Measurements from ENCODE around the gene SLC4A1AP.
A peak's percentile ranks its signal among the peaks of the same experiment; 100 is the strongest.
"Not testable (repeated sequence)": the region's sequence is repeated elsewhere in the genome, so short reads cannot be mapped to it uniquely, and the experiment has no call there.

SLC4A1AP gene

GRCh38 chr2:27651056-27651455 is 12.6 kb upstream of the SLC4A1AP start:
- DNase-seq (ENCODE audit: low spot score): no peak

DNA sequence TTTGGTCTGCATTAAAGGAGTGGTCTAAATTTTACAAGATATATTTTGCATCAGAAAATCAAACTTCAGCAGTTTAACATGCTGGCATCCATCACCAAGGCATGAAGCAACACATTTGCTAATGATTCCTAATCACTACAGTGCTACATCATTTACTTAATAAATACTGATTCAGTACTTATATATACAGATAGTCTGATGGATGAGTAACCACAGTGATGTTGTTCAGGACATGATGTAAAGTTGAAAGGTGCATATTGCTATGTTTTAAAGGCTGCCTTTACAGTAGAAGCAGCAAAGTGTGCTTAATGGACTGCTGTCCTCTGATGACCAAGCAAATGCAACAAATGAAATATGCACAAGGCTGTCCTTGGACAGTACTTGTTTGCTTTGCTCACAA is 11.3 kb upstream of the SLC4A1AP start:
- no peak for DNase-seq (ENCODE audit: low spot score)

GRCh38 chr2:27652790-27653189 is 10.9 kb upstream of the SLC4A1AP start:
- no peak for DNase-seq (ENCODE audit: low spot score)

DNA sequence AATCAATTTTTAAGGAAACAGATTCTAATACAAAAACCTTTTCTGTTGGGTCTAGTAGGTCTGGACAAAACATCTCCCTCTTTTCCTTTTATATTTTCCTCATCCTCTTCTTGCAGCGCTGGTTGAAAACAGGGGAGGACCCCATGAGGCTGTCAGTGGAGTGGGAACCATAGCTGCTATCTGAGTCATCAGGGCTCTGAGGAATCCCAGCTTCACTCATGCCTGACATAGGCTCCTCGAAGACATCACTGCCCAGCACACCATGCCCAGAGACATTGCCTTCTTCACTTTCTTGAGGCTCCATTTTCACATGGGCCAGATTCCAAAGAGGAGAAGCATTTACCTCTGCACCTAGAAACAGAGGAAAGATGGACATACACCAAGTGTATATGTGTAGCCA is 10.3 kb upstream of the SLC4A1AP start:
- no peak for DNase-seq (ENCODE audit: low spot score)

GRCh38 chr2:27655155-27655951 is 8.3 kb upstream of the SLC4A1AP start:
- DNase-seq (ENCODE audit: low spot score): no peak

DNA sequence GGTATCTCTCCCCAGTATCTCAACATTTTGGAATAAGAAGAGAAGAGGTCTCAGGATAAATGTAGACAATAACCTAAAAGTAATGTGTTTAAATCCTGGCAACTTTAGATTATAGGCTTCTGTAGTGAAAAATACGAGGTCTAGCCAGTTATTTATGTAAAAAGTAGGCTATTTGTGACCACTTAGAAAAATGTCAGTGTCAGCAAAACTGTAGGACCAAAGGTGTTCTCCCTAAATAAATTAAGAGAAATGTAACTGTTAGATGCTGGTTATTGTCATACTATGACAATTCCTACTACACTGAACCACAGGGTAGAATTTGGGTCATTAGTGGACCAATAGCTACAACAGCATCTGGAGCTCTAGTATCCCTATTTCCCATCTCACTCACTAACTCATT is 2.3 kb upstream of the SLC4A1AP start:
- no peak for DNase-seq (ENCODE audit: low spot score)

DNA sequence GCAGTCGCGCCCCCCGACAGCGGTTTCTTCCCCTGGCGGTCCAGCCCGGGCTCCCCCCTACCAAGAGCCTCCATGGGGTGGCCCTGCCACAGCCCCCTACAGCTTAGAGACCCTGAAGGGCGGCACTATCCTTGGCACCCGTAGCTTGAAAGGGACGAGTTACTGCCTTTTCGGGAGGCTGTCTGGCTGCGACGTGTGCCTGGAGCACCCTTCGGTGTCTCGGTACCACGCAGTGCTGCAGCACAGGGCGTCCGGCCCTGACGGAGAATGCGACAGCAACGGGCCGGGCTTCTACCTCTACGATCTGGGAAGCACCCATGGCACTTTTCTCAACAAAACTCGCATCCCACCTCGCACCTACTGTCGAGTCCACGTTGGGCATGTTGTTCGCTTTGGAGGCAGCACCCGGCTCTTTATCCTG is 475 bp downstream of the SLC4A1AP start:
- DNase-seq (ENCODE audit: low spot score): no peak

GRCh38 chr2:27664622-27665363 is 1.1 kb downstream of the SLC4A1AP start:
- no peak for DNase-seq (ENCODE audit: low spot score)

DNA sequence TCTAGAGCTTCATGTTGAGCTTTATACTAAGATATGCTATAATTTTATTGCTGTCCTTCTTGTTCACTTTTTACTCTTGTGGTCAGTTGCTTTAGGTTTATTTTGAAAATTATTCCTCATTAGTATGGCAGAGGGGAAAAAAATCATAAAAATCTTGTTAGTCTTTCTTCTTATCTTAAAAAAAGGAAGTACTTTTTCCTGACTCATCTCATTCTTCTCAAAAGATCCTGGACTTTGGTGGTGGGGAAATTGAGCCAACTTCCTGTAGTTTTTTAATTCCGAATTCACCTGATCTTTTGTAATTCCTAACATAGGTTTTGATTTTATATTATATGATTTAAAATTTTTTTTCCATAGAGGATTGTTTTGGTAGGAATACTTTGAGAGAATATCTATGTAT is 3.8 kb downstream of the SLC4A1AP start:
- no peak for DNase-seq (ENCODE audit: low spot score)

DNA sequence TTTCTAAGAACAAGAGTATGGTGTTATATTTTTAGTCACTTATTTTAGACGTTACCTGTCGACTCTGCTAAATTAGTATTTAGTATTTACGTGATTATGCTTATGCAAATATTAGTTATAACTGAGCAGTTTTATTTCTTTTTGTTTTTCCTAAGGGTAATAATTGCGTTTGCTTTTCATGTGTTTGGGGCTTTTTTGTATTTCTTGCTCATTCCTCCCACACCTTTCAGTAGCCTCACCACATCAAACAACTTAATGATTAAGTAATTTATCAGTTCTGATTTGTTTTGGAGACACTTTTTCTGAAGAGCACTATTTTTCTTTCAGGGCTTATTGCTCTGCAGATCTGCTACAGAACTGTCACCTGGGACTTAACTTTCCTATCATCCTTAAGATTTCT is 7.5 kb downstream of the SLC4A1AP start:
- DNase-seq (ENCODE audit: low spot score): no peak

DNA sequence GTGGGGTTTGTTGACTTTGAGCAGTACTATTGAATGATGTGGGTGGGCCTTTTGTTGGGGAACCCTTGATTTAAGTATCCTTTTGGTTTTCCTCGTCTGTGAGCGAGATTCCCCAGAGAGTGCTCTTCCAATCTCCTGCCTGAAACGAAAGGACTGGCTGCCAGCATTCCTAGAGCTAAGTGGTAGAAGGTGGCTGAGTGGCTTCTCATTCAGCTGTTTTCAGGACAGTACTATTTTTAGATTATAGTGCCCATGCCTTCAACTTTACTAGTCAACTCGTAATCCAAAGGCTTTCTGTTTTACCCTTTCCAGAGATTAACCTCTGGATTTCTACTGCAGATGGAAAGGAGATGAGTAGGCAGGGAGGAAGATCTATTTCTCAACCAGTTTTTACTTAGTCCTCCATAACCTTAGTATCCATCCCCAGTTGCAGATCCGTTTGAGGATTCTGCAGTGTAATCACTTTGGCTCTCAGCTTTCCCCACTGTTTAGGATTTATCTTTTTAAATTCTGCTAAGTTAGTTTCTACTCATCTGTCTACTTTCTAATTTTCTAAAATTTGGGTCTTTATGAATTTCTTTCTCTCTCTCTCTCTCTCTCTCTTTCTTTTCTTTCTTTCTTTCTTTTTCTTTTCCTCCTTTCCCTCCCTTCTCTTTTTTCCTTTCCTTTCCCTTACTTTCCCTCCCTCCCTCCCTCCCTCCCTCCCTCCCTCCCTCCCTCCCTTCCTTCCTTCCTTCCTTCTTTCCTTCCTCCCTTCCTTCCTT is 9.2 kb downstream of the SLC4A1AP start:
- no peak for DNase-seq (ENCODE audit: low spot score)

- no peak for DNase-seq (ENCODE audit: low spot score)
Measured at GRCh38 chr2:27680571-27680970, 16.9 kb downstream of the SLC4A1AP start.

DNA sequence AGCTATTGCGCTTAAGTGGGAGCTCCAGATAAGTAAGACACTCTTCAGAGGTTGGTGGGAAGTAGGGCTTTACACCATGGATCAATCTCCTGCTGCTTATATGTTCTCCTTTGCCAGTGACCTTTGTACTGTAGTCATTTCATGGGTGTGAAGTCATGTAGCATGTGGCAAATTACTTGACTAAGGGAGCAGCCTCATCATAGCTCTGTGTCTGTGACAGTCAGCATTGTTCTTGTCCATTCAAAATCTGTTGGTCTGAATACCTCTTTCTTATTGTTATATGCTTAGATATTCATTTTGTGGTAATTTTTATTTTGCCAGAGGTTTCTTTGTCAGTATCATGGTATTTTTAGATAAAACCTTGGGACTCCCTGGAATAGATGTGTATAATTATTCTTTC is 18.2 kb downstream of the SLC4A1AP start:
- no peak for DNase-seq (ENCODE audit: low spot score)

DNA sequence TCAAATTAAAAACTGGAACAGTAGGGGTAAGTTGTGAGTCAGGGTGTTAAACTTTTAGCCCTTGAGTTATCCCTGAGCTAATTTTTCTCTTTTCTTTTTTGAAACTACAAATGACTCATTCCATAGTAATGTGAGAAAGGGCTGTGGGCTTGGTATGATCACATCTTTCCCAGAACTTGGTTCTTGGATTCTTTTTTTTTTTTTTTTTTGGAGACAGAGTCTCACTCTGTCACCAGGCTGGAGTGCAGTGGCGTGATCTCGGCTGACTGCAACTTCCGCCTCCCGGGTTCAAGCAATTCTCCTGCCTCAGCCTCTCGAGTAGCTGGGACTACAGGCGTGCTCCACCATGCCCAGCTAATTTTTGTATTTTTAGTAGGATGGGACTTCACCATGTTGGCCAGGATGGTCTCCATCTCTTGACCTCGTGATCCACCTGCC is 18.7 kb downstream of the SLC4A1AP start:
- not testable (repeated sequence) for DNase-seq (ENCODE audit: low spot score)

DNA sequence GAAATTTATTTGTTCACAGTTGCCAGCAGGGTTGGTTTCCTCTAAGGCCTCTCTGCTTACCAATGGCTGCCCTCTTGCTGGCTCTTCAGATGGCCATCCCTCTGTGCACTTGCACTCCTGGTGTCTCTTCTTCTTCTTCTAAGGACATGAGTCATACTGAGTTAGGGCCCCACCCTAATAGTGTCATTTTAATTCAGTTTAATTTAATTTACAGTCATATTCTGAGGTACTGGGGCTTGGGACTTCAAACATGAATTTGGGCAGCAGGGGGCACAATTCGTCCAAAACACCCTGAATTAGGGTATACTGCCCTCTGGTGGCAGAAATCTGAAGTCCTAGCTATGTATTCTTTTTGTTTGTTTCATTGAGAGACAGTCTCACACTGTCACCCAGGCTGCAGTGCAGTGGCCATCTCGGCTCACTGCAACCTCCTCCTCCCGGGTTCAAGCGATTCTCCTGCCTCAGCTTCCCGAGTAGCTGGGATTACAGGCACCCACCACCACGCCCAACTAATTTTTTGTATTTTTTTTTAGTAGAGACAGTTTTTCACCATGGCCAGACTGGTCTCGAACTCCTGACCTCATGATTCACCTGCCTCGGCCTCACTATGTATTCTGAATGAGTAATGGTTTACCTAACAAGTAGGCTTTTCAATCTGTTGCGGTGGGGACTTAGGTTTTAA is 19.8 kb downstream of the SLC4A1AP start:
- DNase-seq (ENCODE audit: low spot score): peak; percentile 98

DNA sequence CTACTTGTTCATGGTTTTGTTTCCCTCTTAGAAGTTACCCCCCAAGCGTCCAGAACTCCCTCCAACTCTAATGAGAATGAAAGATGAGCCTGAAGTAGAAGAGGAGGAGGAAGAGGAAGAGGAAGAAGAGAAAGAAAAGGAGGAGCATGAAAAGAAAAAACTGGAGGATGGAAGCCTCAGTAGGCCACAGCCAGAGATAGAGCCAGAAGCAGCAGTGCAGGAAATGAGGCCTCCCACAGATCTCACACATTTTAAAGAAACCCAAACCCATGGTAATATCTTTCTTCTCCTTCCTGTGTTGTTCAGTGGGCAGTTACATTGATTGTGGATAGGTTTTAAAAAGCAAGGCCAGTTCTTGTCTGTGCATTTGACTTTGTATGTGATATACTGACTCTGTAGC is 21.3 kb downstream of the SLC4A1AP start:
- DNase-seq (ENCODE audit: low spot score): not testable (repeated sequence)

DNA sequence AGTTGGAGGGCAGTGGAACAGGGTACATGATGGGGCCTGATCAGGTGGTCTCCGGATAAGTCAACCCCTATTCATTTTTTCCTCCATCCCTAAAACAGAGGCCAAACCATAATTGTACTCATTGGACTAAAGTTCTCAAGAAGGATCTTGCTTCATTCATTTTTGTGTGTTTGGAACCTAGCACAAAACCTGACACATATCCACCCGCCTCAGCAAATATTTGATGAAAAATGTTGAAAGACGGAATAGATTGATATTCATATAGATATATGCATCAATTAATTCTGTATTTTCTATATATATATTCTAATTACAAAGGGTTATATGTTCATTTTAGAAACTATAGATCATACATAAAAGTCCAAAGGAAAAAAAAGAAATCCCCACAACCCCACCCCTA is 21.9 kb downstream of the SLC4A1AP start:
- DNase-seq (ENCODE audit: low spot score): no peak

DNA sequence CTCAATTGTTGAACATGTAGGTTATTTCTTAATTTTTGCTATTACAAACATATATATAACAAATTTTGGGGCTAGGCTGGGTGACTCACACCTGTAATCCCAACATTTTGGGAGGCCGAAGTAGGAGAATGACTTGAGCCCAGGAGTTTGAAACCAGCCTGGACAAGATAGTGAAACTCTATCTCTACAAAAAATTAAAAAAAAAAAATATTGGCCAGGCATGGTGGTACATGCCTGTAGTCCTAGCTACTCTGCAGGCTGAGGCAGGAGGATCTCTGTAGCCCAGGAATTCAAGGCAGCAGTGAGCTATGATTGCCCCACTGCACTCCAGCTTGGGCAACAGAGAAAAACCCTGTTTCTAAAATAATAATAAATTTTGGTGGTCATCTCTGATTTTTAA is 23.5 kb downstream of the SLC4A1AP start:
- DNase-seq (ENCODE audit: low spot score): no peak

DNA sequence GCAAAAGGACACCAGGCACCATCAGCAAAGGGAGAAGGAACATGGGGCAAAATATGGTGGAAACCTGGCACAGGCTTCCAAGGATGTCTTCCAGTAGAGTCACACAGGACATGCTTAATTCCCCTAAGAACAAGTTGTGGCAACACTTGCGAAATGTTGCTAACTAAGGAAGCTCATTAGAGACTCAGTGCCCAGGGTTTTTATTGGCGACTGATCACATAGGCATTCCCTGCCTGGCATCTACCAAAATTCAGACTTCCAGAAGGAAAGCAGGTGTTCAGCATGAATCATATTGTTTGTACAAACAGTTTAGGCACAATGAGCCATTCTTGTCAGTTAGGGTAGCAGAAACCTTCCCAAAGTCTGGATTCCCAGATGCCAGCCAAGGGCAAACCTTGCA is 25.7 kb downstream of the SLC4A1AP start:
- no peak for DNase-seq (ENCODE audit: low spot score)

- DNase-seq (ENCODE audit: low spot score): no peak
Measured at GRCh38 chr2:27690052-27690451, 26.4 kb downstream of the SLC4A1AP start.

DNA sequence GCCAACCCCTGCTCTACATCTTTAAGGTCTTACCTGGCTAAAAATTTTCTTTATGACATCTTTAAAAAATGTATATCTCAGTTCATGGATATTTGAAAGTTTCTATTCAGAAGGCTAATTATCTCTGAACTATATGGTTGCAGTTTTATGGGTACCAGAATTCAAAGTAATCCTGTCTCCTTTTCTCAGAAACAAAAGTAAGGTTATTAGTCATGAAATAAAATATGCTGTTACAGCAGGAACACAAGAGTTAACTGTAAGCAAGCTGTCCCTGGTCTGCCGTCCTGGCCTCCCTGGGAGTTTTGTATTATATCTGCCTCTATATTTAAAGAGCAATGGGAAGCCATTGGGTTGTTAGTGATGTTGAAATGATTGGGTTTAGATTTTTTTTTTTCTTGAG is 34.0 kb downstream of the SLC4A1AP start:
- DNase-seq (ENCODE audit: low spot score): no peak

DNA sequence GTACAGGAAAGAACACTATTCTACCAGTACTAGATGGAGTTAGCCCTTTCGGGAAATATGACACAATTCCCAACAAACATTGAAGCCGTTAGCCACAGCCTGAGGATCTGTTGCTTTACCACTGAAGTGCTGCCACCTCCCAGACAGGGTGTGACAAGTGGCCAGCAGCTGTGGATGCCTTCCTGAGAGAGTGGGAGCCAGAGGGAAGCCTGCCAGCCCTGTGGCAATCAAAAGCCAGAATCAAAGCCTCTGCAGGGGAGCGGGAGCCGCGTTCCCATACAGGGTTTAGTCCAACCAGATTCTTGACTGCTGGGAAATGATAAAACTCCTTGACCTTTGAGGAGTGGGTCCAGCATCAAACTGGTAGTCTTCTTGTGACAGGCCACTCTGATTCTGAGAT is 38.0 kb downstream of the SLC4A1AP start:
- no peak for DNase-seq (ENCODE audit: low spot score)
